Heart left ventricle (tissue), 13 donors: ENCODE results near the gene SH3PXD2A.
A peak's percentile ranks its signal among the peaks of the same experiment; 100 is the strongest.

Source experiments
- CTCF ChIP-seq, 12 donors: fragments of 200-600 bp; sonication (generic) in 4 of 12; IDR thresholded peaks; one replicate each; pipeline versions ENCODE4 v1.5.0 to v1.8.0; 2018 to 2022; ENCODE audit warnings: antibody characterized with exemption in 12 of 12, mild to moderate bottlenecking in 5 of 12
- POLR2A ChIP-seq, 2 donors: fragments of 450-650 bp; IDR thresholded peaks; one replicate each; pipeline ENCODE4 v1.6.1; 2017; ENCODE audit warnings: antibody characterized with exemption in 2 of 2, mild to moderate bottlenecking in 2 of 2, moderate library complexity in 2 of 2
- donor health status: ischemic (EF 13 %, LVEDD 7.1; RV severe dilation, severe dysfunction).
- donor health status: DM: no; HTN: yes; CAD: no.
- donor health status: DM: no; HTN: no; CAD: no.
- donor health status: ischemic (EF 25% LVEDD 6.9; RV normal size, moderate dysfunction).
- donor health status: ischemic (EF 25% LVEDD 5.7; RV mildly dilated, moderate dysfunction).
- donor health status: ischemic (EF 35%, LVEDD 5.7; RV mildly dilated, moderate dysfunction).
- donor health status: nonischemic (EF 11% LVEDD 7.7; RV severe dilation, severe dysfunction).
- donor health status: DM: yes; HTN: yes; CAD: no.
- donor health status: PGD.
- donor health status: ischemic (EF 29% LVEDD 5.4; RV normal size, mild dysfunction).
- donor health status: nonischemic (EF 23%, LVEDD 6.1; RV moderate dilation, normal function).

GRCh38 chr10:103660364-103661197, 194.8 kb downstream of the SH3PXD2A start:
- TF ChIP-seq CTCF (IDR thresholded peaks at IDR 0.05) (peak in 2 of 12 donors; percentile 25 to 31), POLR2A (IDR thresholded peaks at IDR 0.05) (no peak)
